T-helper 1 cell treated with Interleukin-12 subunit alpha and Interleukin-12 subunit beta and Interleukin-4 antibody, amounts not matched to agents 30 ng/mL and 1 ng/mL, for 36 hours (primary cell): ENCODE data around the gene FHIT. TPM values are rescaled to one million over a fixed set of nuclear protein-coding genes. Genes with fewer than 3 reads are reported as not detected.

Experiments
- intact Hi-C: fragments of 100-400 bp; cut with micrococcal nuclease; formaldehyde crosslinking; loops from one replicate; pipeline ENCODE4 v1.15.1; 2024
- total RNA-seq: library from RNA; stranded (reverse); gene quantifications from 2 replicates; pipeline ENCODE4 v1.2.3, GENCODE V29; 2022

Gene FHIT
- total RNA-seq, 1 donor from 2014 or later = 40.4 TPM

DNA sequence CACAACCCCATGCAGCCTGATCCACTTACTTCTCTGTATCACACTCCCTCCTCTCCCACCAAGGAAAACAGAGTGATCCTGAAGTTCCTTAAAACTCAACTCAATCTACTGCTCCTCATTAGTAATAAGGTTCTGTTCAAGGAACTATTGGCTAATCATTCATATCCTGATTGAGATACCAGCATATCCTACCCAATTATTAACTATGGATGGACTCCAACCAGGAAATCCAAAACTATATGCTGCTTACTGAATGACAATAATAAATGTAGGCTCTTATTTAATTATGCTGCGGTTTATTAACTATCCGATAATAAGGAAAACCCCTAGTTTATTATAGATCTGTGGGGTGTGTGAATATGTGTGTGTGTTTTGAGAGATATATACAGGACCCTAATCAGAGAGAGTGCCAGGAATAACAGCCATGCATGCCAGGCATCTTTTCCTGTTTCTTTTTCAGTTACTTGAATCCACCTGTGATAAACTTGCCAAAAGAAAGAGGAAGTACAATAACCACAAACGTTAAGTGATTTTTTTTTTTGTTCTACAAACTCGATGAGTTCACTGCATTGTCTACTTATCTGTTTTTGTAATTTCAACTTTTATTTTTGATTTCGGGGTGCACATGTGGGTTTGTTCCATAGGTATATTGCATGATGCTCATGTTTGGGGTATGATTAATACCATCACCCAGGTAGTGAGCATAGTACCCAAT, 1169.7 kb downstream of the FHIT start:
- intact Hi-C loops = loop anchor here (1.0 to 10.0 kb wide), 6 partner anchors 71 to 1439 kb away; partner anchors contain the start of gene FHIT

DNA sequence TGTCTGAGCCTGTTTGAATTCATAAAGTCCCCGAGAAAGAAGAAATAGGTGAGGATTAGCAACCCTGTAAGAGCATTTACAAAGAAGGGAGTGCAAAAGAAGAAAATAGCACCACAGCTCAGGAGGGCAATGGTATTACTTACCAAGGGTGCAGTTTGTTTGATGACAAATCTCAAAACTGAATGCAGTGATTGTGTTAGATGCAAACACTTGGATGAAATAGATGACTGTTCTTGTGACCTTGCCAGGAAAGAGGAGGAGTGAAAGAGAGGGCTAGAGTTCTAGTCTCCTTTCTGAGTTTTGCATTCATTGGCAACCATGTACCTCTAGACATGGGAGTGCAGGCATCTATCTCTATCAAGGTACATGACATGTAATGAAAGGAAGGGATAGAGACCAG, 1170.6 kb downstream of the FHIT start:
- intact Hi-C loops = loop anchor here (1.0 to 10.0 kb wide), 12 partner anchors 15 to 1440 kb away; partner anchors contain the start of gene FHIT

DNA sequence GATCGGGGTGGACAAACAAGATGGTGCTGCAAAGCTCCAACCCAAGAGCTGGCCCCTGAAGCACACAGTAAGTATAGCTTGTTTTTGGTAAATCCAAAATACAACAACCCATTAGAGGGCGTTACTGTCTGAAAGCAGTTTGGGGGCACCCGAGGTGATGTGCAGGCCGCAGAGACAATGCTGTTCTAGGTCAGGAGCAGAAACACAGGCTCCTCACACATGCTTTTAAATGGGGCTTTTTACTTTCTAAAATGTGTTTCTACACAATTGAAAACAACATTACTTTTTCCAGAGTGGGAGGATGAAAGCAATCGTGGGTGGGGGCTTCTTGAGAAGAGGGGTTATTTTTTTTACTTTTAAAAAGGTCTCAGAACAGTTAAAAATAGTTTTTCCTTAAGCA, 1172.2 kb downstream of the FHIT start:
- intact Hi-C loops = loop anchor here (1.0 to 10.0 kb wide), 6 partner anchors 26 to 1587 kb away; partner anchors contain the start of genes KCTD6 and PTPRG

DNA sequence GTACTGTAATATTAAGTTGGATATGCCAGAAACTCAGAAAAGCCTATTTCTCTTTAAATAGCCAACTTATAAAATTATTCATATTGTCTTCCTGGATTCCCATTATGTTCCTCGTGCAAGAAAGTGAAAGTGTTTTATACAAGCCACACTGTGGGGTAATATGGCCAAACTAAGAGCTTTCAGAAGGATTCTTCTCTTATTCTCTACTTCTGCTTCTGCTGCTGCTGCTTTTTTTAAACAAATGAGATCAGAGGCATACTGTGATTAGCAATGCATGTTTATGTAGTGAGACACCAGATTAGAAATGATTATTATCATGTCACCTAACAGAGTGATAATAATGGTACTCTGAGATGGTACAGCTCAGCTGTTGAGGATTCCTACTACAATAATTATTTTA, 1174.9 kb downstream of the FHIT start:
- intact Hi-C loops = loop anchor here (5.0 to 10.0 kb wide), 4 partner anchors 476 to 1584 kb away; partner anchors contain the start of genes KCTD6 and PTPRG

DNA sequence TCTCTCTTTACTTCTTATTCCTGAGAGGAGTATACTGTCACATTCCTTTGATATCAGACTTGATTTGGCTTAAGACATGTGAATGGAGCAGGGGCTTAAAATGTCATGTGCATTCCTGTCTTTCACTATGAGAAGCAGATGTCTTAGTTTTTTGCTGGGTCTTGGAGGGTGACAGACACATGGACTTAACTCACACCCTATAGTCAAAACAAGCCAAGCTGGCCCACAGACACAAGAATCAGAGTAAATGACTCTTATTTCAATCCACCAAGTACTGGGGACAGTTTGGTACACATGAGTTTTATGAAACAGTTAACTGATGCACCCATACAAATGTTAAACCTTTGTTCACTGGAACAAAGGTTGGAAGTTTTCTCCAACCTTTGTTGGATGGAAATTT, 1177.3 kb downstream of the FHIT start:
- intact Hi-C loops = loop anchor here (10.0 kb wide), 1 partner anchor 1311 kb away; no protein-coding TSS in a partner anchor

- intact Hi-C loops = loop anchor here (10.0 kb wide), 1 partner anchor 1312 kb away; no protein-coding TSS in a partner anchor
Observed at GRCh38 chr3:60073228-60073627, 1178.0 kb downstream of the FHIT start.

DNA sequence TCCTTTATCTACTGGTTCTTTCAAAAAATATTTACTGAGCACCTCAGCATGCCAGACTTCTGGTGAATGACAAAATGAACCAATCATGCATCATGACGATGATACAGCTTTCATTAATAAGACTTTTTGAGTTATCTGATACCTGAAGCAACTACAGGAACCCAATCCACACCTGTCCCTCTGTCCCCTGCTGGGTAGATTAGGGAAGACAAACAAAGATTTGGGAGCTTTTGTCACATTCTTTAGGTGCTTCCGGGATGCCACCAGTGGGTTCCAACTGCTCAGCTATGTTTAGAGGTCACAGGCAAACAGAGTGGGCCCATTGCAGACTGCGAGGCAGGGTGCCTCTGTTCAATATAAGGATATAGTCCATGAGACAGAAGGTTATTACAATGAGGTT, 1180.9 kb downstream of the FHIT start:
- intact Hi-C loops = loop anchor here (10.0 kb wide), 1 partner anchor 1314 kb away; no protein-coding TSS in a partner anchor

- intact Hi-C loops = loop anchor here (1.0 to 2.0 kb wide), 4 partner anchors 9 to 17 kb away; no protein-coding TSS in a partner anchor
Observed at GRCh38 chr3:60065227-60065868, 1185.9 kb downstream of the FHIT start.

DNA sequence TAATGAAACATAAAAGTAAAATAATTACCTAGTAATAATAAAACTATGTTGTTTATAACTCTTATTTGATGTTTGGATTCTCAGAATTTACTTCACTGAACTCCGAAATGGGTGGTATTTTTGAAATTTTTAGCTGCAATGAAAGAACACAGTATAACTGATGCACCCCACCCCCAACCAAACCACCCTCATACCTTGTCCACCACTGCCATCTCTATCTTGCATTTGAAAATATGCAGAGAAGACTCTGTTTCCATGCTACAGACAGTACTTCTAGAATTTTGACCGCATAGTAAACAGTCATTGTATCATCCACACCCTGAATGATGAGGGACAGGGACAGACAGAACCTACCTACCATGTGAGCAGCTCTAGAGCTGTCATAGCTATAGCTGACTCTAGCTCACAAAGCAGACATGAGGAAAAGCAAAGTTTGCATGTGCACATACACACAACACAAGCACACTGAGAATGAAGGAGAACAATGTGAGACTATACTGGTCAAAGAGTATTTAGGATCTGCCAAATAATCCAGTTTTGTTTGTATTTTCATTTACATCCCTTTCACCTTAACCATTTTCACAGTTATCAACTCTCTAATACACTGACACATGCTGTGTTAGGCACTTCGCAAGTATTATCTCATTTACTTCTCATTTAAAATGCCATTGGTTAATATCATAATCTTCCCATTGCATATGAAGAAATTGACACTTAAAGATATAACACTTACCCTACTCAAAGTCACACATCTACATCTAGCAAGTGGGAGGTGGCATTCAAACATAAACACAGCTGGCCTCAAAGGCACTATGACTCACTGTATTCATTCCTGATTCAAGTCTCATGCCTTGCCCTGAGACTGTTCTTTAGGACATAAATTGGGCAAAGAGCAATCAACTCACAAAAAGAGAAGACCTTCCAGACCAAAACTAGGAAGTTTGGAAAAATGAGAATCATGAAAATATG, 1186.8 kb downstream of the FHIT start:
- intact Hi-C loops = loop anchor here (1.0 to 5.0 kb wide), 5 partner anchors 8 to 677 kb away; no protein-coding TSS in a partner anchor

DNA sequence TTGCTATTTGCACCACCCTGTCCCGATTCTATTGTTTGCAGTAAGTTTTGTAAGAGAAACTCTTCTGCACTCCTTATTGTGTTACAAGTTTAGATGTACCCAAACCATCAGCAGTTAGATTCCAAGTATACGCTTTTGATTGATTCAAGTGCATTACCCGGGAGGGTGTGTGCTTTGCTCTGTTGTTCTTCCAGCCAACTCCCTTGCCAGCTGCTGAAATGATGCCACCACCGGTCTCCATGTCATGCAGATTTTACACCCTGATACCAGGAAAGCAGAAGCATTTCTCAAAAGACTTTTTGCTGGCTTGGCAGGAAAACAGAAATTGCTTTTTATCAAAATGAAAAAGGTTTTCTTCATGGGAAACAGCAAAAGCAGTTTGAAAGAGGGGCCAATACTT, 1194.8 kb downstream of the FHIT start:
- intact Hi-C loops = loop anchor here (1.0 kb wide), 1 partner anchor 9 kb away; no protein-coding TSS in a partner anchor

DNA sequence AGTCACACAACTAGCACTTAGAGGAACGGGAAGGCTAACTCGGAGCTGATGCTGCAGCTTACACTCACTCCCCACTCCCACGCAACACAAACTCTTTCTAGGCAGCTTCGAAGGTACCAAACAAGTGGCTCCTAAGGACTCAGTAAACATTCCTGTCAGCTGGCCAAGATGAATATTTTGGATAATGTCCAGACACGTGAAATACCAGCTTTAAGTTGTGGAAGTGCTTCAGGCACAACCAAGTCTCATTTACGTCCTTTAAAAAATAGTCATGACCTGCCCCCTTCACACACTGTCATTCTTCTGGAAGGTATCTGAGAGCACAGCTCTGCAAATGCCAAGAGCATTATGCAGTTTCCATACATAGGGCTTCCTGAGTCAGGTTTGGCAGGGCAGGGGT, 1195.5 kb downstream of the FHIT start:
- intact Hi-C loops = loop anchor here (1.0 kb wide), 2 partner anchors 8 to 10 kb away; no protein-coding TSS in a partner anchor

GRCh38 chr3:60053526-60054265, 1197.6 kb downstream of the FHIT start:
- intact Hi-C loops = loop anchor here (1.0 to 2.0 kb wide), 2 partner anchors 26 to 1197 kb away; partner anchors contain the start of gene FHIT

GRCh38 chr3:60048447-60048848, 1202.8 kb downstream of the FHIT start:
- intact Hi-C loops = loop anchor here (1.0 to 10.0 kb wide), 8 partner anchors 16 to 276 kb away; no protein-coding TSS in a partner anchor

DNA sequence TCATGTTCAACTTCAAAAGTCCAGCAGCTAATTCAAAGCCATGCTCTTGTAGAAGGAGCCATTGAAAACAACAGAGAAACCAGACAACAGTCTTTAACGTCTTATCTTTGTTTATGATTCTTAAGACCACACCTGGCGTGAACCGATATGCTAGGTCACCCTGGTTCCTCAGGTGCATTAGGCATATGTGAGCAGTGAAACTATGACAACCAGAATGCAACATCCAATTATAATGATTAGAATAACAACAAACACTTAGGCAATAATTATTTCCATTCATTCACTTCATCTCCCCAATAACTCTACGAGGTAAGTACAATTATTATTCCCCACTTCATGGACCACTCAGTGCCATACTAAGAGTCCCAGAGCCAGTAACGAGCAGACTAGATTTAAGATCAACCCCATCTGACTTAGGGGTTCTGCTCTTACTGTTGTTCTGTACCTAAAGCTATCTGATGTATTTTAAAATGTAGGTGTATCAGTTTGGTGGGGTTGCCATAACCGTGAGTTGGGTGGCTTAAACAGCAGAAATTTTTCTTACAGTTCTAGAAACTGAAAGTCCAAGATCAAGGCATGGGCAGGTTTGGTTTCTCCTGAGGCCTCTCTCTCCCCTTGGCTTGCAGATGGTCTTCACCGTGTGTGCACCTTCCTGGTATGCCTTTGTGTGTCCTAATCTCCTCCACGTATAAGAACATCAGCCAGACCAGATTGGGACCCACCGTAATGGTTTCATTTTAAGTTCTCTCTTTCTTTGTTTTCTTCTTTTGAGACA, 1203.6 kb downstream of the FHIT start:
- intact Hi-C loops = loop anchor here (1.0 to 10.0 kb wide), 10 partner anchors 8 to 275 kb away; no protein-coding TSS in a partner anchor

DNA sequence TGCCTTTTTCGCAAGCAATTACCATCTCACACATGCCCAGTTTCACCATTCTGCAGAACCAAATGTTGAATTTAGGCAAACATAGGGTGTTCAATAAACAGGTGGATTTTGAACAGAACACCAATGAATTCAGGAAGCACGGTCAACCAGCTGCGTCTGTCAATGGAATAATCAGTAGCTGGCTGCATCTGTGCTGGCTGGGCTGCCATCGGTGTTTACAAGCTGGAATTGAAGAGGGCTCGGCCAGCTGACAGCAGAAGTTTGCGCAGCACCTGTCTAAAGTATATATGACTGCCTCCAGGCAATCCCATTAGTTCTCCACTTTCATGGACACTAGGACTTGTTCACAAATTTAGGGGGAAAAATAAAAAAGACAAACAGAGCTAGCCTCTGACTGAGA, 1205.0 kb downstream of the FHIT start:
- intact Hi-C loops = loop anchor here (2.0 to 10.0 kb wide), 3 partner anchors 15 to 274 kb away; no protein-coding TSS in a partner anchor

GRCh38 chr3:60045686-60046085, 1205.6 kb downstream of the FHIT start:
- intact Hi-C loops = loop anchor here (2.0 to 10.0 kb wide), 3 partner anchors 15 to 273 kb away; no protein-coding TSS in a partner anchor

- intact Hi-C loops = no loop called here
Observed at GRCh38 chr3:60036803-60037202, 1214.4 kb downstream of the FHIT start.

DNA sequence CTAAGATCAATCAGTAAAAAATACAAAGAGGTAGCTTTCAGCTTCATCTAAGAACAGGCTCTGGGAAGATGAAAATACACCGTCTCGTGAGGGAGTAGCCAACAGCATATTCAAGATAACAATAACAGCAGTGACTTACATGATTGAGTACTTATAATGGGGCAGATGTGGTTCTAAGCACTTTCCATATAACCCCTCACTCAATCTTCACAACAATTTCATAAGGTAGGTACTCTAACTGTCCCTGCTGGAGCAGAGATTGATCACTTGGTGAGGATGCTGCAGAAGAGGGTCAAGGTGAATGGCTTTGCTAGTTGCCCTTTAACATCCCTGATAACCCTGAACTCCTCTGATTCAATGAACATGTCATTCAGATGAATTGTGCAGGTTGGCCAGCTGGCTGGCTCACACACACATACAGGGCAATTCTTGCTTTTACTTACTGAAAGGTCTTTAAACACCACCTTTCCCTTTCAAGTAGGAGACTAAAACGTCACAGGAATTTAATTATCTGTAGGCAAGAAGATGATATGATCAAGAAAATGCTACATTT, 1217.3 kb downstream of the FHIT start:
- intact Hi-C loops = no loop called here
